K562 (cell line): Measurements from ENCODE around the gene C21orf58. TPM values are rescaled to one million over a fixed set of nuclear protein-coding genes. Genes with fewer than 3 reads are reported as not detected.

Experiments
- ATAC-seq: fragments of 200-7000 bp; cut with Tn5 transposase; 3 replicates; pipeline ENCODE4 v1.9.1; 2020; ENCODE audit warnings: moderate library complexity
- BruUV-seq: library from RNA; stranded (reverse); fragments of 400-500 nt; replicated peaks from 2 replicates; lab custom pipeline; 2021; lab: Mats Ljungman, UMichigan
- CTCF ChIA-PET: fragments of 300-600 bp; formaldehyde crosslinking; extraction: SDS; loops from one replicate; lab custom pipeline; 2021; ENCODE audit warnings: low intra/inter-chr PET ratio; lab: Yijun Ruan, JAX
- POLR2A ChIA-PET: fragments of 300-600, 350-650 bp; sonication (Branson Sonifier 250); formaldehyde crosslinking; extraction: SDS; loops from one replicate; lab custom pipeline; 2021; ENCODE audit warnings: antibody characterized with exemption, inconsistent platforms; lab: Yijun Ruan, JAX
- DNase-seq, 4 experiments: peaks; one replicate each; pipeline versions ENCODE4 v3.0.0 to v3.0.0-alpha.2; 2011 to 2018; ENCODE audit warnings: low spot score in 3 of 4, mixed read lengths in 3 of 4; ENCODE audit errors: extremely low read depth in 1 of 4
- FAIRE-seq: peaks from 2 replicates; lab custom pipeline; 2011; peaks lifted over from hg19 to GRCh38; lab: Jason Lieb, UNC
- H2AFZ ChIP-seq: 2 replicates; pipeline ENCODE4 v1.6.0; 2011; ENCODE audit warnings: low read depth, low read length, control low read depth, inconsistent platforms
- H3K27ac ChIP-seq: fragments of 200-600 bp; 3 replicates; pipeline ENCODE4 v1.8.0; 2011; ENCODE audit warnings: low read depth, mild to moderate bottlenecking, control low read depth, inconsistent platforms, low read length, moderate library complexity, mixed read lengths; ENCODE audit errors: extremely low read depth
- H3K27me3 ChIP-seq, 2 experiments: fragments of 300-600 bp in 1 of 2; 2 replicates in 1 of 2; 3 replicates in 1 of 2; pipeline versions ENCODE4 v1.6.0 to v1.8.0; 2011; ENCODE audit warnings: inconsistent platforms in 2 of 2, low read length in 2 of 2, mild to moderate bottlenecking in 1 of 2, mixed read lengths in 1 of 2, moderate library complexity in 1 of 2; ENCODE audit not compliant: control insufficient read depth in 2 of 2, insufficient read depth in 2 of 2
- H3K36me3 ChIP-seq: fragments of 300-600 bp; 3 replicates; pipeline ENCODE4 v1.8.0; 2011; ENCODE audit warnings: mild to moderate bottlenecking, low read length, inconsistent platforms; ENCODE audit not compliant: control insufficient read depth, insufficient read depth
- H3K4me1 ChIP-seq, 2 experiments: fragments of 200-600 bp in 1 of 2; replicated peaks in 1 of 2; 2 replicates in 1 of 2; 3 replicates in 1 of 2; pipeline versions ENCODE4 v1.5.1 to v1.8.0; 2011; ENCODE audit warnings: inconsistent platforms in 2 of 2, low read length in 2 of 2, mild to moderate bottlenecking in 1 of 2, mixed read lengths in 1 of 2, moderate library complexity in 1 of 2; ENCODE audit not compliant: control insufficient read depth in 2 of 2, insufficient read depth in 2 of 2
- H3K4me2 ChIP-seq: 2 replicates; pipeline ENCODE4 v1.6.1; 2011; ENCODE audit warnings: low read length, control low read depth, inconsistent platforms, mixed read lengths; ENCODE audit not compliant: insufficient read depth
- H3K4me3 ChIP-seq: fragments of 200-600 bp; sonication (generic), shearing (Covaris generic); 2 replicates; pipeline ENCODE4 v1.5.1; 2016; ENCODE audit warnings: control low read depth, inconsistent platforms
- H3K79me2 ChIP-seq: fragments of 200-600 bp; 3 replicates; pipeline ENCODE4 v1.8.0; 2011; ENCODE audit warnings: low read length, inconsistent platforms; ENCODE audit not compliant: control insufficient read depth, insufficient read depth
- H3K9ac ChIP-seq, 2 experiments: 2 replicates each; pipeline versions ENCODE4 v1.6.0 to v1.6.1; 2011; ENCODE audit warnings: low read depth in 2 of 2, low read length in 2 of 2, control low read depth in 1 of 2, inconsistent platforms in 1 of 2, mild to moderate bottlenecking in 1 of 2, mixed read lengths in 1 of 2; ENCODE audit not compliant: insufficient read depth in 1 of 2
- H3K9me1 ChIP-seq: one replicate; pipeline ENCODE4 v1.6.0; 2011; ENCODE audit warnings: inconsistent platforms, mild to moderate bottlenecking, low read length, moderate library complexity; ENCODE audit not compliant: control insufficient read depth, insufficient read depth
- H3K9me3 ChIP-seq: replicated peaks from 2 replicates; pipeline ENCODE4 v1.5.1; 2011; ENCODE audit warnings: low read depth, low read length, inconsistent platforms; ENCODE audit not compliant: control insufficient read depth, insufficient read depth
- H4K20me1 ChIP-seq: replicated peaks from 2 replicates; pipeline ENCODE4 v1.6.1; 2011; ENCODE audit warnings: low read length, inconsistent platforms, mixed read lengths; ENCODE audit not compliant: control insufficient read depth, insufficient read depth
- CHD1 ChIP-seq: fragments of 200-600 bp; sonication (generic); IDR thresholded peaks from one replicate; pipeline ENCODE4 v1.6.1; 2012; ENCODE audit warnings: mild to moderate bottlenecking, moderate library complexity, low read length, inconsistent platforms
- HMG20B ChIP-seq: fragments of 250-450 bp; sonication (Bioruptor Pico); IDR thresholded peaks from 2 replicates; pipeline ENCODE4 v1.5.0; 2021; ENCODE audit warnings: mild to moderate bottlenecking
- POLR2G ChIP-seq: fragments of 200-400 bp; formaldehyde crosslinking; IDR thresholded peaks from 2 replicates; pipeline ENCODE4 v1.6.1; 2017; ENCODE audit warnings: low read depth, mild to moderate bottlenecking, antibody characterized with exemption, low read length, moderate library complexity
- WGBS: fragments of 100-300 bp; shearing (Covaris generic); methylation state at CpG from one replicate; pipeline ENCODE4 v1.1.6; 2016; ENCODE audit warnings: low coverage, mixed read lengths; ENCODE audit not compliant: insufficient coverage; ENCODE audit errors: missing lambda C conversion rate; 5-methylcytosine and 5-hydroxymethylcytosine counted together
- in situ Hi-C: fragments of 300-500 bp; cut with MboI; formaldehyde crosslinking; loops from 4 replicates; pipeline ENCODE4 v1.15.0; 2018; ENCODE audit warnings: inconsistent platforms, mixed read lengths
- intact Hi-C: fragments of 100-400 bp; cut with micrococcal nuclease; formaldehyde crosslinking; loops from 2 replicates; pipeline ENCODE4 v1.14.2; 2022
- polyA plus RNA-seq, 8 experiments: library from polyadenylated mRNA; depleted of rRNA in 4 of 8; stranded (reverse) in 5 of 8; unstranded in 3 of 8; fragments of >200 nt; fragmentation: Nextera tagmentation in 2 of 8; fragmentation: Illumina TruSeq in 1 of 8; extraction: Ambion mirVana in 2 of 8; extraction: Trizol in 1 of 8; gene quantifications; 2 replicates each; pipeline versions ENCODE4 v1.2.1 to v1.2.3, GENCODE V29; 2011 to 2014; ENCODE audit warnings: inconsistent platforms in 1 of 8, missing spikeins in 1 of 8
- total RNA-seq, 7 experiments: library from RNA; depleted of rRNA in 6 of 7; stranded (reverse); fragments of >200 nt in 6 of 7; fragmentation: Illumina TruSeq in 2 of 7; extraction: Trizol in 2 of 7; gene quantifications; 2 replicates each; pipeline versions ENCODE4 v1.2.1 to v1.2.3, GENCODE V29; 2011 to 2021; ENCODE audit warnings: low replicate concordance in 1 of 7

The C21orf58 gene
- total and polyA plus RNA-seq, 9 of the 15 experiments (the other 6 are each of a cell fraction or from before 2014, with no cell fraction given), result 1.2 to 30.5 (median 12.4) TPM

DNA sequence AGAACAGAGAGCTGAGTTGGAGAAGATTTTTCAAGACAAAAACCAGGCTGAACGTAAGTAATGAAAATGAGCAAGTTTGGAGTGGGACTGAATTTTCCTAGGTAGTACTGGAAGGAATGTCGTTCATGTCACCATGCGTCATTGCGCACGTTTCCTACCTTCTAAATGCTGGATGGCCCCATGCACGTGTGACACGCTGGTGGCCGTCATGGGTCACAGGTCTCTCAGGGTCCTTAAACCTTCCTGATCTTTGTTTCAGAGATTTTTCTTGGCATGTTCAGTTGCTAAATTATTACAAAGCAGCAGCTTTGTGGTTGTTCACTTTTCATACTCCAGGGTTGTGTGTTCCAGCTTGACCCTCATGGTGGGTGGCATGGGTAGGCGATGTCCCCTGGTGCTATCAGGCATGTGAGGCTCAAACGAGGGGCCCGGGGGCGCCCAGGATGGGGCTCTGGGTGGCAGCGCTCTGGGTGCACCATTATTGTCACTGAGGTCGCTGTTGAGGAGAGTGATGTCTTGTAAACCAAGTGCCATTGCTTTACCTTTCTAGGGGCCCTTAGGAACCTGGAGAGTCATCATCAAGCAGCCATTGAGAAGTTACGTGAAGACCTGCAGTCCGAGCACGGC, 25.6 kb upstream of the C21orf58 start:
- peaks cover 89% of the 10 kb centered on the region for H3K36me3 ChIP-seq
- DNase-seq (no peak), FAIRE-seq (no peak), ATAC-seq (no peak)
- H3K9ac ChIP-seq, result no peak overlapping the region
- H3K4me3 ChIP-seq, result no peak overlapping the region
- peaks cover 7% of the 10 kb centered on the region; the same call in 2 of the 3 replicates for H3K79me2 ChIP-seq
- intact Hi-C loops (no loop called here), in situ Hi-C loops (no loop called here)
- no peak overlapping the region for H3K27ac ChIP-seq
- CTCF ChIA-PET, result no interaction called here
- H3K9me3 ChIP-seq, result no peaks in the 10 kb centered on the region
- TF ChIP-seq HMG20B, result no peak
- 91% methylated on average over 17 of the region's 17 CpGs for WGBS
- TSS peak; percentile 31 for BruUV-seq
- H2AFZ ChIP-seq, result no peak overlapping the region
- POLR2A ChIA-PET, result interaction anchor here (0.5 to 0.7 kb wide), 3 partner anchors 24 to 103 kb away, joined by 3 to 4 read pairs (median 3); no protein-coding TSS in a partner anchor
- peaks cover 0 to 11% of the 10 kb centered on the region in 2 experiments; a peak in 1 of 5 replicates for H3K4me1 ChIP-seq
- H3K27me3 ChIP-seq, result no peaks in the 10 kb centered on the region
- no peak overlapping the region for H3K4me2 ChIP-seq
- no peaks in the 10 kb centered on the region; the same call in 1 of the 2 replicates for H4K20me1 ChIP-seq
- H3K9me1 ChIP-seq, result no peaks in the 10 kb centered on the region

DNA sequence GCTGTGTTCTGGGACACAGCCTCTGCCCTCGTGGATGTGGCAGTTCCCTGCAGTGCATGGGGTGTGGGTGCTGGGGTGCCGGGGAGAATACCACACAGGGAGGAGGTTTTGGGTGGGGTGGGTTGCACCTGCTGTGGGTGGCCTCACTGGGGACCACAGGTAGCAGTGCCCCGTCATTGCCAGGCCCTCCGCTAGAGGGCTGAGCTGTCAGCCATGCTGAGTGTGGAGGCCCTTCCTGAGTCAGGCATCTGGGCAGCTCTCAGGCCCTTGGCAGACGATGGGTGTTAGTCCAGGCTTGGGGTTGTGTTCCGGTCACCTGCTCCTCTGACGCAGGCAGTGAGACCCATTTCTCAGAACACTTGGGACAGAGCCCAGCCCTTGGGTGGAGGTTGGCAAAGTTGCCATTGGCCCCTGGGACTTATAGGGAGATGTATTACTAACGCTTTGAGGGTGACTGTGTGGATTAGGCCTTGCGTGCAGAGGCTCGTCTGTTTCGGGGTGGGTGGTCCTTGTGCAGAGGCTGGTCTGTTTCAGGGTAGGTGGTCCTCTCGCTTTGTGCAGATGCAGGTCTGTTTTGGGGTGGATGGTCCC, 24.2 kb upstream of the C21orf58 start:
- peaks cover 0 to 11% of the 10 kb centered on the region in 2 experiments; a peak in 1 of 5 replicates for H3K4me1 ChIP-seq
- ChIA-PET POLR2A (interaction anchor here (0.6 to 0.9 kb wide), 2 partner anchors 11 to 23 kb away, joined by 3 to 5 read pairs; no protein-coding TSS in a partner anchor), CTCF (no interaction called here)
- H3K9me1 ChIP-seq, result no peaks in the 10 kb centered on the region
- H3K27me3 ChIP-seq, result no peaks in the 10 kb centered on the region
- ATAC-seq, result peak; percentile 28; the same call in 1 of the 3 replicates
- no peak overlapping the region for H3K4me3 ChIP-seq
- peak overlapping the region in 1 of 2 experiments; percentile 68; a peak in 2 of 4 replicates for H3K9ac ChIP-seq
- H2AFZ ChIP-seq, result no peak overlapping the region
- in situ Hi-C loops, result no loop called here
- BruUV-seq, result no TSS peak
- no peak for DNase-seq
- TF ChIP-seq CHD1 (no peak), POLR2G (0 out of 2 replicates have a peak, but pooled peaks have one; percentile 26)
- no peaks in the 10 kb centered on the region for H3K9me3 ChIP-seq
- H3K27ac ChIP-seq, result no peak overlapping the region
- peaks cover 14% of the 10 kb centered on the region; the same call in 2 of the 3 replicates for H3K79me2 ChIP-seq
- intact Hi-C loops, result no loop called here
- no peak for FAIRE-seq
- no peak overlapping the region for H3K4me2 ChIP-seq
- WGBS, result 81% methylated on average over 11 of the region's 12 CpGs
- H3K36me3 ChIP-seq, result peaks cover 76% of the 10 kb centered on the region
- H4K20me1 ChIP-seq, result no peaks in the 10 kb centered on the region; the same call in 1 of the 2 replicates
